ENCODE results near the gene MAN1A2.
"Not testable (repeated sequence)": the region's sequence is repeated elsewhere in the genome, so short reads cannot be mapped to it uniquely, and the experiment has no call there.

MAN1A2 gene

GRCh38 chr1:117367046-117368025 lies at the start of gene MAN1A2:
Gene MAN1A2, plus strand, starts transcription at chr1:117367449. Its CDS starts 735 bp downstream, at chr1:117368184.
- peak; percentile 78 for DNase-seq

GRCh38 chr1:117318011-117318410 lies 49.2 kb upstream of the MAN1A2 start:
- DNase-seq: no peak

GRCh38 chr1:117318426-117318825 lies 48.8 kb upstream of the MAN1A2 start:
- no peak for DNase-seq

- no peak for DNase-seq
Observed at GRCh38 chr1:117320515-117320914, 46.7 kb upstream of the MAN1A2 start.

- DNase-seq: no peak
Observed at GRCh38 chr1:117321680-117322609, 45.3 kb upstream of the MAN1A2 start.

- no peak for DNase-seq
Observed at GRCh38 chr1:117324357-117324756, 42.9 kb upstream of the MAN1A2 start.

- DNase-seq: not testable (repeated sequence)
Observed at GRCh38 chr1:117326035-117326434, 41.2 kb upstream of the MAN1A2 start.

GRCh38 chr1:117327011-117327410 lies 40.2 kb upstream of the MAN1A2 start:
- DNase-seq: no peak

- DNase-seq: no peak
Observed at GRCh38 chr1:117335376-117336086, 31.7 kb upstream of the MAN1A2 start.

- DNase-seq: no peak
Observed at GRCh38 chr1:117336088-117336817, 31.0 kb upstream of the MAN1A2 start.

- no peak for DNase-seq
Observed at GRCh38 chr1:117339866-117340700, 27.2 kb upstream of the MAN1A2 start.

- DNase-seq: no peak
Observed at GRCh38 chr1:117341123-117341522, 26.1 kb upstream of the MAN1A2 start.

GRCh38 chr1:117342397-117342796 lies 24.9 kb upstream of the MAN1A2 start:
- DNase-seq: no peak

GRCh38 chr1:117346206-117346928 lies 20.9 kb upstream of the MAN1A2 start:
- DNase-seq: peak; percentile 58

GRCh38 chr1:117347907-117348306 lies 19.3 kb upstream of the MAN1A2 start:
- DNase-seq: no peak

GRCh38 chr1:117352695-117353094 lies 14.6 kb upstream of the MAN1A2 start:
- DNase-seq: not testable (repeated sequence)

- DNase-seq: not testable (repeated sequence)
Observed at GRCh38 chr1:117357833-117358603, 9.2 kb upstream of the MAN1A2 start.

GRCh38 chr1:117358604-117358887 lies 8.7 kb upstream of the MAN1A2 start:
- not testable (repeated sequence) for DNase-seq

GRCh38 chr1:117359561-117360289 lies 7.5 kb upstream of the MAN1A2 start:
- no peak for DNase-seq

Data from COR-L47 (cell line).